22Rv1 (cell line): ENCODE measurements around the gene ZNF586.

ENCODE experiments used
- H3K27ac ChIP-seq: fragments of 450-650 bp; 2 replicates; pipeline ENCODE4 v1.5.1; 2017
- CTCF ChIP-seq: fragments of 450-650 bp; IDR thresholded peaks from 2 replicates; pipeline ENCODE4 v1.5.1; 2017; ENCODE audit warnings: mild to moderate bottlenecking
- ZFX ChIP-seq: fragments of 450-650 bp; IDR thresholded peaks from 2 replicates; pipeline ENCODE4 v1.6.1; 2017; ENCODE audit warnings: antibody characterized with exemption, borderline replicate concordance

ZNF586 gene

DNA sequence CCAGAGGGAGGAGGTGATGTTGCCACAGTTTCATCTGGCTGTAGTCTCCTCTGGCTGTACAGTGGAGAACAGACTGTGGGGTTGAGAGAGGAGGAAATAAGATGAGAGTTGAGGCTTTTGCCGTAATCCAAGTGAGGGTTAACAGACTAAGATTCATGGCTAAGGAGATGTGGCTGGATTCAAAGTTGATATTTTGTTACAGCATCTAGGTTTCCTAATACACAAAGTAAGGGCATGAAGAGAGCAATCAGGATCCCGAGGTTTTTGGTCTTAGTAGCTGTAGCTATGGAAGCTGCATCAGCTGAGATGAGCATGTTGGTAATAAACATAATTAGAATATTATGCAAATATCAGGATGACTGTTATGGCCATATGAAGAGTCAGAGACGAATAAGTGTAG, 21.4 kb upstream of the ZNF586 start:
- no peak for TF ChIP-seq CTCF
- no peak for TF ChIP-seq ZFX
- H3K27ac ChIP-seq, result no peak overlapping the region

GRCh38 chr19:57754091-57754673, 15.3 kb upstream of the ZNF586 start:
- no peak for TF ChIP-seq CTCF
- no peak for TF ChIP-seq ZFX
- no peak overlapping the region for H3K27ac ChIP-seq

DNA sequence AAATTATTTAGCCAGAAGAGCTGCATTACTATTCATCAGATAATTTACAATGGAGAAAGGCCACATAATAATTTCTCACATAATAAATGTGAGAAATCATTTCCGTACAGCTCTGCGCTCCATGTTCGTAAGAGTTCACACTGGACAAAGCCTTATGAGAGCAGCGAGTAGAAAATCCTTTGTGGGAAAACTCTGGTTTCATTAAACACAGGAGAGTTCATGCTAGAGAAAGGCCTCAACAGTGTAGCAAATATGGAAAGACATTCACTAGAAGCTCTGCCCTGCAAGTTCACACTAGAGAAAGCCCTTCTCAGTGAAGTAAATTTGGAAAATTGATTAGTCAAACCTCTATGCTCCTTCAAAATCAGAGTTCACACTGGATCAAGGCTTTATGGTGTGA, 14.4 kb upstream of the ZNF586 start:
- TF ChIP-seq CTCF (no peak), ZFX (no peak)
- H3K27ac ChIP-seq, result no peak overlapping the region

DNA sequence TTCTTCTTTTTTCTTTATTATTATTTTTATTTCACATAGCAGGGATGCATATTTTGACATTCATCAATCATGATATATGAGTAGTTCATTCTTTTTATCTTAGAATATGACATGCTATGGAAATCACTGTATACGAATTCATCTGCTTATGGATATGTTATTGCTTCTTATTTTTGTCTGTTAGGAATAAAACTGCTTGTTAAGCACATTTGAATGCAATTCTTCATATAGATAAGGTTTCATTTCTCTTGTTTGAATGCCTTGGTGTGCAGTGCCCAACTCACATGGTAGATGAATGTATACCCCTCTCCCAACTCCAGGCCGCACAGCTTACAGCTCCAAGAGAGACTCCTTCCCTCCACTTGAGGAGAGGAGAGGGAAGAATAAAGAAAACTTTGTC, 11.5 kb upstream of the ZNF586 start:
- no peak for TF ChIP-seq CTCF
- TF ChIP-seq ZFX, result no peak
- H3K27ac ChIP-seq, result no peak overlapping the region

- no peak overlapping the region for H3K27ac ChIP-seq
- TF ChIP-seq ZFX (no peak), CTCF (no peak)
Measured at GRCh38 chr19:57759096-57759495, 10.4 kb upstream of the ZNF586 start.

DNA sequence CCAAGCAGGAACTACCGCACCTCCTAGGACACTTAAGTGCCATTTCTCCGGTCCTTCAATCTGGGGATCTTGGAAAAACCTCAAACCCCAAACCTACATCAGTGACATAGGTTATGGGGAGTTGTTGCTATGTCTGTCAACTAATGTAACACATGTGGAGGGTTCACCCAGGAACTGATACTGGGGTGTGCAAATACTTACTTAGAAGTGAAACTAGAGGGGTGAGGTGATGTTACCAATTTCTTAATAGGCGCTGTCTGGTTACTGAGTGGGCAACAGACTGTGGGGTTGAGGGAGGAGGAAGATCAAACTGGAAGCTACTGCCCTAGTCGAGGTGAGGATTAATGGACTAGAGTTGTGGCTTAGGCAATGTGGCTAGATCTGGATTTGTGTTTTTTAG, 1.9 kb downstream of the ZNF586 start:
- no peak for TF ChIP-seq CTCF
- TF ChIP-seq ZFX, result no peak
- no peak overlapping the region for H3K27ac ChIP-seq

- no peak for TF ChIP-seq CTCF
- H3K27ac ChIP-seq, result no peak overlapping the region
Measured at GRCh38 chr19:57773488-57773887, 4.0 kb downstream of the ZNF586 start.
